Skeletal muscle satellite cell (primary cell): Measurements from ENCODE around the gene VPS26B. TPM values are rescaled to one million over a fixed set of nuclear protein-coding genes. Genes with fewer than 3 reads are reported as not detected.
"Not testable (repeated sequence)": the region's sequence is repeated elsewhere in the genome, so short reads cannot be mapped to it uniquely, and the experiment has no call there.

Source experiments
- H3K27me3 ChIP-seq: 2 replicates; pipeline ENCODE4 v1.7.0; 2013; ENCODE audit warnings: low read length; ENCODE audit not compliant: control insufficient read depth, insufficient read depth
- H3K36me3 ChIP-seq: 2 replicates; pipeline ENCODE4 v1.7.0; 2013; ENCODE audit warnings: mild to moderate bottlenecking, control low read depth, low read length; ENCODE audit not compliant: insufficient read depth
- H3K4me1 ChIP-seq: 2 replicates; pipeline ENCODE4 v1.7.0; 2013; ENCODE audit warnings: low read length; ENCODE audit not compliant: control insufficient read depth, insufficient read depth
- H3K4me2 ChIP-seq: 2 replicates; pipeline ENCODE4 v1.7.0; 2013; ENCODE audit warnings: mild to moderate bottlenecking, low read length
- H3K4me3 ChIP-seq: 2 replicates; pipeline ENCODE4 v1.7.0; 2013; ENCODE audit warnings: low read length
- H3K9ac ChIP-seq: 2 replicates; pipeline ENCODE4 v1.7.0; 2013; ENCODE audit warnings: mild to moderate bottlenecking, low read depth, low read length, moderate library complexity
- H3K9me3 ChIP-seq: replicated peaks from 2 replicates; pipeline ENCODE4 v1.7.0; 2013; ENCODE audit warnings: mild to moderate bottlenecking, control low read depth, low read length
- total RNA-seq: library from RNA; depleted of rRNA; stranded (reverse); fragments of >200 nt; gene quantifications from 2 replicates; pipeline ENCODE4 v1.2.3, GENCODE V29; 2012; rRNA removed

Gene VPS26B
- 32.3 and 38.0 TPM in 2 replicates for total RNA-seq

GRCh38 chr11:134223836-134224709 is at the start of gene VPS26B, which contains the start of gene NCAPD3:
TSS of gene VPS26B (plus strand) at chr11:134224671. CDS start at chr11:134225123, 452 bp downstream.
TSS of gene NCAPD3 (minus strand) at chr11:134223967. CDS start at chr11:134223926, 41 bp downstream.
- peak within 1 kb of the TSS; percentile 99 for H3K4me2 ChIP-seq
- H3K4me1 ChIP-seq: peaks cover 18% of the 10 kb centered on the region
- H3K36me3 ChIP-seq: peaks cover 3% of the 10 kb centered on the region
- H3K4me3 ChIP-seq: peak within 1 kb of the TSS; percentile 94
- H3K9ac ChIP-seq: peak within 1 kb of the TSS; percentile 92
- H3K9me3 ChIP-seq: no peaks in the 10 kb centered on the region
- H3K27me3 ChIP-seq: no peaks in the 10 kb centered on the region

- no peak overlapping the region for H3K9ac ChIP-seq
- H3K9me3 ChIP-seq: no peaks in the 10 kb centered on the region
- H3K4me1 ChIP-seq: no peaks in the 10 kb centered on the region
- H3K4me2 ChIP-seq: no peak overlapping the region
- H3K4me3 ChIP-seq: no peak overlapping the region
- H3K27me3 ChIP-seq: no peaks in the 10 kb centered on the region
- peaks cover 65% of the 10 kb centered on the region for H3K36me3 ChIP-seq
Measured at GRCh38 chr11:134176284-134176683, 48.2 kb upstream of the VPS26B start.

GRCh38 chr11:134178032-134178674 is 46.3 kb upstream of the VPS26B start:
- Histone ChIP-seq H3K27me3 (no peaks in the 10 kb centered on the region), H3K9me3 (no peaks in the 10 kb centered on the region), H3K4me3 (no peak overlapping the region), H3K4me2 (no peak overlapping the region), H3K9ac (no peak overlapping the region), H3K36me3 (peaks cover 57% of the 10 kb centered on the region), H3K4me1 (no peaks in the 10 kb centered on the region)

GRCh38 chr11:134181707-134182106 is 42.8 kb upstream of the VPS26B start:
- no peaks in the 10 kb centered on the region for H3K9me3 ChIP-seq
- H3K36me3 ChIP-seq: peaks cover 42% of the 10 kb centered on the region
- H3K4me2 ChIP-seq: no peak overlapping the region
- no peaks in the 10 kb centered on the region for H3K27me3 ChIP-seq
- no peaks in the 10 kb centered on the region for H3K4me1 ChIP-seq
- no peak overlapping the region for H3K4me3 ChIP-seq
- no peak overlapping the region for H3K9ac ChIP-seq

- H3K9me3 ChIP-seq, H3K4me3 ChIP-seq, H3K4me2 ChIP-seq, H3K27me3 ChIP-seq, H3K4me1 ChIP-seq, H3K9ac ChIP-seq: not testable (repeated sequence)
- peaks cover 48% of the 10 kb centered on the region for H3K36me3 ChIP-seq
Measured at GRCh38 chr11:134188092-134188491, 36.4 kb upstream of the VPS26B start.

GRCh38 chr11:134196756-134197155 is 27.7 kb upstream of the VPS26B start:
- Histone ChIP-seq H3K4me1 (no peaks in the 10 kb centered on the region), H3K9me3 (no peaks in the 10 kb centered on the region), H3K27me3 (no peaks in the 10 kb centered on the region), H3K4me2 (no peak overlapping the region), H3K36me3 (peaks cover 33% of the 10 kb centered on the region), H3K9ac (no peak overlapping the region), H3K4me3 (no peak overlapping the region)

GRCh38 chr11:134199531-134199930 is 24.9 kb upstream of the VPS26B start:
- Histone ChIP-seq H3K36me3 (peaks cover 43% of the 10 kb centered on the region), H3K4me2 (no peak overlapping the region)

GRCh38 chr11:134200688-134201087 is 23.8 kb upstream of the VPS26B start:
- no peak overlapping the region for H3K4me2 ChIP-seq
- no peak overlapping the region for H3K9ac ChIP-seq
- no peaks in the 10 kb centered on the region for H3K27me3 ChIP-seq
- no peaks in the 10 kb centered on the region for H3K4me1 ChIP-seq
- no peak overlapping the region for H3K4me3 ChIP-seq
- H3K36me3 ChIP-seq: peaks cover 50% of the 10 kb centered on the region
- no peaks in the 10 kb centered on the region for H3K9me3 ChIP-seq

More at GRCh38 chr11:134199531-134199930, 24.9 kb upstream of the VPS26B start:
- Histone ChIP-seq H3K27me3 (no peaks in the 10 kb centered on the region), H3K9me3 (no peaks in the 10 kb centered on the region), H3K9ac (no peak overlapping the region), H3K4me3 (no peak overlapping the region), H3K4me1 (no peaks in the 10 kb centered on the region)

- Histone ChIP-seq H3K36me3 (peaks cover 61% of the 10 kb centered on the region), H3K9me3 (no peaks in the 10 kb centered on the region), H3K27me3 (no peaks in the 10 kb centered on the region), H3K9ac (no peak overlapping the region), H3K4me1 (no peaks in the 10 kb centered on the region), H3K4me3 (no peak overlapping the region), H3K4me2 (no peak overlapping the region)
Measured at GRCh38 chr11:134202661-134203060, 21.8 kb upstream of the VPS26B start.

GRCh38 chr11:134205729-134206128 is 18.7 kb upstream of the VPS26B start:
- Histone ChIP-seq H3K4me2 (no peak overlapping the region), H3K27me3 (no peaks in the 10 kb centered on the region), H3K9me3 (no peaks in the 10 kb centered on the region), H3K4me1 (no peaks in the 10 kb centered on the region), H3K36me3 (peaks cover 74% of the 10 kb centered on the region), H3K9ac (no peak overlapping the region), H3K4me3 (no peak overlapping the region)

GRCh38 chr11:134206185-134206584 is 18.3 kb upstream of the VPS26B start:
- Histone ChIP-seq H3K27me3 (no peaks in the 10 kb centered on the region), H3K36me3 (peaks cover 72% of the 10 kb centered on the region)

More at GRCh38 chr11:134206185-134206584, 18.3 kb upstream of the VPS26B start:
- Histone ChIP-seq H3K9ac (no peak overlapping the region), H3K4me3 (no peak overlapping the region), H3K4me1 (no peaks in the 10 kb centered on the region), H3K4me2 (no peak overlapping the region), H3K9me3 (no peaks in the 10 kb centered on the region)
